ENCODE results near the gene FNIP2.

GRCh38 chr4:158768555-158769174 is at the start of gene FNIP2:
- TF ChIP-seq, protein P1, sequence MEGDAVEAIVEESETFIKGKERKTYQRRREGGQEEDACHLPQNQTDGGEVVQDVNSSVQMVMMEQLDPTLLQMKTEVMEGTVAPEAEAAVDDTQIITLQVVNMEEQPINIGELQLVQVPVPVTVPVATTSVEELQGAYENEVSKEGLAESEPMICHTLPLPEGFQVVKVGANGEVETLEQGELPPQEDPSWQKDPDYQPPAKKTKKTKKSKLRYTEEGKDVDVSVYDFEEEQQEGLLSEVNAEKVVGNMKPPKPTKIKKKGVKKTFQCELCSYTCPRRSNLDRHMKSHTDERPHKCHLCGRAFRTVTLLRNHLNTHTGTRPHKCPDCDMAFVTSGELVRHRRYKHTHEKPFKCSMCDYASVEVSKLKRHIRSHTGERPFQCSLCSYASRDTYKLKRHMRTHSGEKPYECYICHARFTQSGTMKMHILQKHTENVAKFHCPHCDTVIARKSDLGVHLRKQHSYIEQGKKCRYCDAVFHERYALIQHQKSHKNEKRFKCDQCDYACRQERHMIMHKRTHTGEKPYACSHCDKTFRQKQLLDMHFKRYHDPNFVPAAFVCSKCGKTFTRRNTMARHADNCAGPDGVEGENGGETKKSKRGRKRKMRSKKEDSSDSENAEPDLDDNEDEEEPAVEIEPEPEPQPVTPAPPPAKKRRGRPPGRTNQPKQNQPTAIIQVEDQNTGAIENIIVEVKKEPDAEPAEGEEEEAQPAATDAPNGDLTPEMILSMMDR (conservative IDR thresholded peaks at IDR 0.05; ENCODE audit: low read length) = no peak
- no peak for TF ChIP-seq EZH2phosphoT487 (IDR thresholded peaks at IDR 0.05; ENCODE audit: borderline replicate concordance)
